ENCODE results near the gene TNFSF12. TPM values are rescaled to one million over a fixed set of nuclear protein-coding genes. Genes with fewer than 3 reads are reported as not detected.

Gene TNFSF12
- total and polyA plus RNA-seq, 9 of the 15 experiments (the other 6 are each of a cell fraction or from before 2014, with no cell fraction given), result 0.03 to 0.95 (median 0.19) TPM; not detected in 3

DNA sequence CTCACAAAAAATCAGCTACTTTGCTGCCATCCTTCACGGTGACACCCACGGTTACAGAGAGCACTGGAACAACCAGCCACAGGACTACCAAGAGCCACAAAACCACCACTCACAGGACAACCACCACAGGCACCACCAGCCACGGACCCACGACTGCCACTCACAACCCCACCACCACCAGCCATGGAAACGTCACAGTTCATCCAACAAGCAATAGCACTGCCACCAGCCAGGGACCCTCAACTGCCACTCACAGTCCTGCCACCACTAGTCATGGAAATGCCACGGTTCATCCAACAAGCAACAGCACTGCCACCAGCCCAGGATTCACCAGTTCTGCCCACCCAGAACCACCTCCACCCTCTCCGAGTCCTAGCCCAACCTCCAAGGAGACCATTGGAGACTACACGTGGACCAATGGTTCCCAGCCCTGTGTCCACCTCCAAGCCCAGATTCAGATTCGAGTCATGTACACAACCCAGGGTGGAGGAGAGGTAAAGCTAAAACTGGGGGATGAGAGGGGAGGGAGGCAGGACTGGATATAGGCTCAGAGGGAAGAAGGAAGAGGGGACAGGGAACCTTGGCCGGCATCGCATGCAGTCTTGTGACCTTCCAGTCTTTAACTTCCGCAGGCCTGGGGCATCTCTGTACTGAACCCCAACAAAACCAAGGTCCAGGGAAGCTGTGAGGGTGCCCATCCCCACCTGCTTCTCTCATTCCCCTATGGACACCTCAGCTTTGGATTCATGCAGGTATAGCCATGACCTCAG lies 31.2 kb downstream of the TNFSF12 start (continued):
- no peak for TF ChIP-seq MBD2 (IDR thresholded peaks at IDR 0.05; ENCODE audit: borderline replicate concordance, low read depth)
- no peak for TF ChIP-seq ZNF347 (CRISPR knock-in tag; IDR thresholded peaks at IDR 0.05; ENCODE audit: low read depth)
- no peak for TF ChIP-seq HOXB6 (CRISPR knock-in tag; IDR thresholded peaks at IDR 0.05; ENCODE audit: borderline replicate concordance)
- 0 out of 2 replicates have a peak, but pooled peaks have one; percentile 3 for TF ChIP-seq CHD2 (IDR thresholded peaks at IDR 0.05; ENCODE audit: low read depth, low read length)
- TF ChIP-seq CHD7 (IDR thresholded peaks at IDR 0.05; ENCODE audit: low read depth, low read length), result peak; percentile 2
- TF ChIP-seq TAF7 (tag; IDR thresholded peaks at IDR 0.05), result no peak
- 0 out of 2 replicates have a peak, but pooled peaks have one; percentile 5 for TF ChIP-seq HNRNPUL1 (IDR thresholded peaks at IDR 0.05; ENCODE audit: low read length)
